HepG2 (cell line): ENCODE data around the gene SLC50A1. TPM values are rescaled to one million over a fixed set of nuclear protein-coding genes. Genes with fewer than 3 reads are reported as not detected.

Experiments
- AKAP8 ChIP-seq: sonication (generic); formaldehyde crosslinking; IDR thresholded peaks from 2 replicates; pipeline ENCODE4 v1.5.1; 2020; ENCODE audit warnings: mild to moderate bottlenecking, missing genetic modification reagents
- ATF1 ChIP-seq: IDR thresholded peaks from 2 replicates; pipeline ENCODE4 v1.6.1; 2016; ENCODE audit warnings: mild to moderate bottlenecking, control low read depth
- CENPT ChIP-seq: sonication (generic); formaldehyde crosslinking; IDR thresholded peaks from 2 replicates; pipeline ENCODE4 v1.8.0; 2022; ENCODE audit warnings: low read depth, mild to moderate bottlenecking, moderate library complexity, missing genetic modification reagents
- HES4 ChIP-seq: sonication (generic); formaldehyde crosslinking; IDR thresholded peaks from 2 replicates; pipeline ENCODE4 v1.9.0; 2021; ENCODE audit warnings: mild to moderate bottlenecking, missing genetic modification reagents, borderline replicate concordance
- HMGXB3 ChIP-seq: sonication (generic); formaldehyde crosslinking; IDR thresholded peaks from 2 replicates; pipeline ENCODE4 v1.4.0; 2020; ENCODE audit warnings: missing genetic modification reagents, borderline replicate concordance
- SRY ChIP-seq: sonication (generic); formaldehyde crosslinking; IDR thresholded peaks from 2 replicates; pipeline ENCODE4 v1.8.0; 2022; ENCODE audit warnings: mild to moderate bottlenecking, missing genetic modification reagents
- TEAD3 ChIP-seq: optimal IDR thresholded peaks from 2 replicates; pipeline ENCODE3; 2016; ENCODE audit warnings: borderline replicate concordance
- TFDP1 ChIP-seq: IDR thresholded peaks from 2 replicates; pipeline ENCODE4 v1.6.1; 2016; ENCODE audit warnings: missing compliant biosample characterization, missing genetic modification reagents, borderline replicate concordance
- WIZ ChIP-seq: sonication (generic); formaldehyde crosslinking; IDR thresholded peaks from 2 replicates; pipeline ENCODE4 v1.5.1; 2020; ENCODE audit warnings: mild to moderate bottlenecking, missing genetic modification reagents
- YY1 ChIP-seq: IDR thresholded peaks from 2 replicates; pipeline ENCODE4 v1.6.1; 2011; ENCODE audit warnings: low read length, low read depth, moderate library complexity, mild to moderate bottlenecking; ENCODE audit not compliant: insufficient read depth, insufficient replicate concordance
- ZBTB46 ChIP-seq: sonication (generic); formaldehyde crosslinking; IDR thresholded peaks from 2 replicates; pipeline ENCODE4 v1.4.0; 2020; ENCODE audit warnings: mild to moderate bottlenecking, missing genetic modification reagents, borderline replicate concordance
- ZEB1 ChIP-seq: IDR thresholded peaks from 2 replicates; pipeline ENCODE4 v1.6.1; 2012; ENCODE audit warnings: mild to moderate bottlenecking, low read depth, inconsistent platforms; ENCODE audit not compliant: insufficient replicate concordance
- ZNF430 ChIP-seq: sonication (generic); formaldehyde crosslinking; IDR thresholded peaks from 2 replicates; pipeline ENCODE4 v1.9.0; 2021; ENCODE audit warnings: mild to moderate bottlenecking, missing genetic modification reagents
- ZNF687 ChIP-seq: sonication (generic); formaldehyde crosslinking; IDR thresholded peaks from 2 replicates; pipeline ENCODE4 v1.5.1; 2020; ENCODE audit warnings: mild to moderate bottlenecking, missing genetic modification reagents, moderate library complexity
- polyA plus RNA-seq, 8 experiments: library from polyadenylated mRNA; depleted of rRNA in 3 of 8; stranded (reverse) in 7 of 8; unstranded in 1 of 8; fragments of >200 nt; fragmentation: Illumina TruSeq in 4 of 8; extraction: Trizol in 4 of 8; gene quantifications; 2 replicates each; pipeline versions ENCODE4 v1.2.1 to v1.2.3, GENCODE V29; 2011 to 2016; ENCODE audit warnings: low read depth in 4 of 8, missing spikeins in 1 of 8, mixed read lengths in 1 of 8; ENCODE audit not compliant: insufficient read depth in 1 of 8
- total RNA-seq, 5 experiments: library from RNA; depleted of rRNA; stranded (reverse); fragments of >200 nt; fragmentation: Illumina TruSeq; extraction: Trizol; gene quantifications; 2 replicates each; pipeline ENCODE4 v1.2.3, GENCODE V29; 2016; ENCODE audit warnings: low read depth in 1 of 5

SLC50A1 gene
- total and polyA plus RNA-seq, 2 of the 13 experiments (the other 11 are each of a cell fraction or from before 2014, with no cell fraction given), result 22.5 to 46.8 TPM

- TF ChIP-seq AKAP8, result peak; percentile 95
- peak; percentile 68; the same call in 1 of the 2 replicates for TF ChIP-seq SRY
- TF ChIP-seq ZEB1, result peak; percentile 37
- TF ChIP-seq TEAD3 (CRISPR knock-in tag), result peak; percentile 78
- TF ChIP-seq ATF1, result peak; percentile 47; the same call in 1 of the 2 replicates
- TF ChIP-seq HES4, result peak; percentile 69; the same call in 1 of the 2 replicates
- peak; percentile 55; the same call in 1 of the 2 replicates for TF ChIP-seq ZNF430
- no peak for TF ChIP-seq WIZ (CRISPR knock-in tag)
- peak; percentile 93 for TF ChIP-seq ZNF687 (CRISPR knock-in tag)
- TF ChIP-seq HMGXB3, result peak; percentile 83; the same call in 1 of the 2 replicates
- TF ChIP-seq ZBTB46 (CRISPR knock-in tag), result no peak
- TF ChIP-seq CENPT (CRISPR knock-in tag), result no peak
- TF ChIP-seq TFDP1, result peak; percentile 70; the same call in 1 of the 2 replicates
- peak; percentile 39 for TF ChIP-seq YY1
Measured at GRCh38 chr1:155172732-155173477, 37.3 kb downstream of the SLC50A1 start, which contains the start of gene KRTCAP2 (continued).
